Suppressor macrophage treated with lipopolysaccharide for 4 hours (primary cell): ENCODE data around the gene EXTL1.

Source experiments
- DNase-seq: peaks from one replicate; pipeline ENCODE4 v3.0.0-alpha.2; 2020

The EXTL1 gene

GRCh38 chr1:26025517-26025916, 3.9 kb downstream of the EXTL1 start:
- DNase-seq, result no peak

- peak; percentile 73 for DNase-seq
Observed at GRCh38 chr1:26027716-26028489, 6.3 kb downstream of the EXTL1 start.

- DNase-seq, result no peak
Observed at GRCh38 chr1:26028490-26028980, 7.0 kb downstream of the EXTL1 start.

- DNase-seq, result no peak
Observed at GRCh38 chr1:26029054-26029863, 7.7 kb downstream of the EXTL1 start.

GRCh38 chr1:26029864-26030481, 8.4 kb downstream of the EXTL1 start:
- DNase-seq, result peak; percentile 23

- DNase-seq, result no peak
Observed at GRCh38 chr1:26031196-26031595, 9.6 kb downstream of the EXTL1 start.

- DNase-seq, result no peak
Observed at GRCh38 chr1:26031611-26032220, 10.1 kb downstream of the EXTL1 start.

GRCh38 chr1:26032656-26033357, 11.2 kb downstream of the EXTL1 start:
- DNase-seq, result peak; percentile 22

GRCh38 chr1:26034504-26035202, 13.1 kb downstream of the EXTL1 start:
- DNase-seq, result no peak

- peak; percentile 94 for DNase-seq
Observed at GRCh38 chr1:26035203-26035958, 13.8 kb downstream of the EXTL1 start.

- DNase-seq, result peak; percentile 85
Observed at GRCh38 chr1:26035959-26036755, 14.6 kb downstream of the EXTL1 start.

- no peak for DNase-seq
Observed at GRCh38 chr1:26036756-26037281, 15.2 kb downstream of the EXTL1 start.

GRCh38 chr1:26037904-26038303, 16.3 kb downstream of the EXTL1 start:
- DNase-seq, result no peak

GRCh38 chr1:26038477-26038876, 16.9 kb downstream of the EXTL1 start:
- DNase-seq, result no peak

GRCh38 chr1:26038904-26039303, 17.3 kb downstream of the EXTL1 start:
- no peak for DNase-seq

GRCh38 chr1:26041401-26041800, 19.8 kb downstream of the EXTL1 start:
- no peak for DNase-seq

GRCh38 chr1:26041978-26042377, 20.4 kb downstream of the EXTL1 start:
- no peak for DNase-seq

GRCh38 chr1:26043765-26044164, 22.2 kb downstream of the EXTL1 start:
- DNase-seq, result no peak

GRCh38 chr1:26044414-26044813, 22.8 kb downstream of the EXTL1 start:
- DNase-seq, result no peak
